CD8-positive, alpha-beta memory T cell (primary cell): ENCODE results near the gene TLR5. TPM values are rescaled to one million over a fixed set of nuclear protein-coding genes. Genes with fewer than 3 reads are reported as not detected.
"Not testable (repeated sequence)": the region's sequence is repeated elsewhere in the genome, so short reads cannot be mapped to it uniquely, and the experiment has no call there.

Source experiments
- CTCF ChIA-PET: fragments of 350-600 bp; sonication (Branson Sonifier 250); formaldehyde crosslinking; loops from one replicate; lab custom pipeline; 2021; ENCODE audit warnings: antibody characterized with exemption; lab: Charles Lee
- POLR2A ChIA-PET: fragments of 350-600 bp; sonication (Branson Sonifier 250); formaldehyde crosslinking; loops from one replicate; lab custom pipeline; 2021; ENCODE audit warnings: antibody characterized with exemption; lab: Charles Lee
- DNase-seq, 5 donors: peaks; one replicate each; pipeline versions ENCODE4 v3.0.0 to v3.0.0-alpha.2; 2020 to 2022; ENCODE audit warnings: mixed read lengths in 1 of 5
- H3K27ac ChIP-seq: one replicate; pipeline ENCODE4 v1.7.0; 2013; ENCODE audit warnings: low read depth, mild to moderate bottlenecking, low read length, moderate library complexity
- H3K27me3 ChIP-seq: 2 replicates; pipeline ENCODE4 v1.7.0; 2013; ENCODE audit warnings: low read length, mild to moderate bottlenecking; ENCODE audit not compliant: insufficient read depth, poor library complexity, severe bottlenecking
- H3K36me3 ChIP-seq: 2 replicates; pipeline ENCODE4 v1.7.0; 2013; ENCODE audit warnings: mild to moderate bottlenecking, low read length, moderate library complexity; ENCODE audit not compliant: insufficient read depth
- H3K4me1 ChIP-seq: 2 replicates; pipeline ENCODE4 v1.7.0; 2013; ENCODE audit warnings: mild to moderate bottlenecking, low read length, moderate library complexity; ENCODE audit not compliant: insufficient read depth
- H3K4me3 ChIP-seq: 2 replicates; pipeline ENCODE4 v1.7.0; 2013; ENCODE audit warnings: mild to moderate bottlenecking, low read length
- H3K9me3 ChIP-seq: 2 replicates; pipeline ENCODE4 v1.7.0; 2013; ENCODE audit warnings: mild to moderate bottlenecking, low read length
- H3K27ac Mint-ChIP-seq, 8 donors: one replicate each; pipeline ENCODE4 v1.8.0; 2020 to 2021; ENCODE audit warnings: mixed read lengths in 8 of 8, mild to moderate bottlenecking in 6 of 8, inconsistent platforms in 3 of 8, moderate library complexity in 3 of 8
- H3K27me3 Mint-ChIP-seq, 2 donors: one replicate each; pipeline ENCODE4 v1.8.0; 2020 to 2021; ENCODE audit warnings: mixed read lengths in 2 of 2, mild to moderate bottlenecking in 1 of 2, moderate library complexity in 1 of 2
- H3K36me3 Mint-ChIP-seq, 3 donors: one replicate each; pipeline ENCODE4 v1.8.0; 2020 to 2021; ENCODE audit warnings: mixed read lengths in 3 of 3, inconsistent platforms in 1 of 3, mild to moderate bottlenecking in 1 of 3
- H3K4me1 Mint-ChIP-seq, 3 donors: one replicate each; pipeline ENCODE4 v1.8.0; 2020 to 2021; ENCODE audit warnings: mixed read lengths in 3 of 3, inconsistent platforms in 1 of 3, mild to moderate bottlenecking in 1 of 3
- H3K4me3 Mint-ChIP-seq, 7 donors: one replicate each; pipeline ENCODE4 v1.8.0; 2020 to 2021; ENCODE audit warnings: mixed read lengths in 7 of 7, mild to moderate bottlenecking in 6 of 7, moderate library complexity in 4 of 7, inconsistent platforms in 2 of 7
- H3K9me3 Mint-ChIP-seq, 5 donors: one replicate each; pipeline ENCODE4 v1.8.0; 2020 to 2022; ENCODE audit warnings: mixed read lengths in 5 of 5, mild to moderate bottlenecking in 3 of 5, moderate library complexity in 2 of 5, inconsistent platforms in 1 of 5
- polyA plus RNA-seq: library from polyadenylated mRNA; unstranded; fragments of 300-500 nt; fragmentation: Illumina TruSeq; gene quantifications from one replicate; pipeline ENCODE4 v1.2.3, GENCODE V29; 2021
- total RNA-seq, 2 experiments: library from RNA; stranded (reverse); gene quantifications; one replicate each; pipeline ENCODE4 v1.2.3, GENCODE V29; 2021

Gene TLR5
- total and polyA plus RNA-seq, 3 experiments from 2014 or later, result 0.22 to 0.71 (median 0.46) TPM

GRCh38 chr1:223179786-223180185 is 36.7 kb upstream of the TLR5 start:
- no peaks in the 10 kb centered on the region for H3K36me3 ChIP-seq
- Mint-ChIP-seq H3K4me1 (peaks cover 0 to 28% (median 0%) of the 10 kb centered on the region in 3 donors), H3K36me3 (no peaks in the 10 kb centered on the region), H3K9me3 (no peaks in the 10 kb centered on the region), H3K27me3 (peaks cover 9 to 13% of the 10 kb centered on the region in 2 donors), H3K4me3 (no peak overlapping the region), H3K27ac (no peak overlapping the region)
- H3K9me3 ChIP-seq, result no peaks in the 10 kb centered on the region
- no peak overlapping the region for H3K27ac ChIP-seq
- no peak overlapping the region for H3K4me3 ChIP-seq
- POLR2A ChIA-PET, result no interaction called here
- H3K4me1 ChIP-seq, result no peaks in the 10 kb centered on the region
- DNase-seq, result no peak
- CTCF ChIA-PET, result no interaction called here
- no peaks in the 10 kb centered on the region for H3K27me3 ChIP-seq

GRCh38 chr1:223179280-223179679 is 36.2 kb upstream of the TLR5 start:
- H3K9me3 Mint-ChIP-seq, result no peaks in the 10 kb centered on the region
- H3K4me3 Mint-ChIP-seq, result no peak overlapping the region
- no peak for DNase-seq
- CTCF ChIA-PET, result no interaction called here
- peaks cover 9 to 13% of the 10 kb centered on the region in 2 donors for H3K27me3 Mint-ChIP-seq
- Histone ChIP-seq H3K27me3 (no peaks in the 10 kb centered on the region), H3K9me3 (no peaks in the 10 kb centered on the region), H3K36me3 (no peaks in the 10 kb centered on the region), H3K4me3 (no peak overlapping the region), H3K4me1 (no peaks in the 10 kb centered on the region), H3K27ac (no peak overlapping the region)
- no peaks in the 10 kb centered on the region for H3K36me3 Mint-ChIP-seq
- no peak overlapping the region for H3K27ac Mint-ChIP-seq
- H3K4me1 Mint-ChIP-seq, result peaks cover 0 to 23% (median 0%) of the 10 kb centered on the region in 3 donors
- POLR2A ChIA-PET, result no interaction called here

GRCh38 chr1:223177681-223178080 is 34.6 kb upstream of the TLR5 start:
- no peaks in the 10 kb centered on the region for H3K36me3 ChIP-seq
- Mint-ChIP-seq H3K36me3 (no peaks in the 10 kb centered on the region), H3K27me3 (peaks cover 9 to 13% of the 10 kb centered on the region in 2 donors), H3K4me1 (peaks cover 0 to 13% (median 0%) of the 10 kb centered on the region in 3 donors), H3K27ac (no peak overlapping the region), H3K9me3 (no peaks in the 10 kb centered on the region), H3K4me3 (no peak overlapping the region)
- H3K27me3 ChIP-seq, result no peaks in the 10 kb centered on the region
- H3K27ac ChIP-seq, result no peak overlapping the region
- DNase-seq, result no peak
- H3K4me1 ChIP-seq, result no peaks in the 10 kb centered on the region
- H3K9me3 ChIP-seq, result no peaks in the 10 kb centered on the region
- no peak overlapping the region for H3K4me3 ChIP-seq
- ChIA-PET POLR2A (no interaction called here), CTCF (no interaction called here)

- DNase-seq, result no peak
- no peaks in the 10 kb centered on the region for H3K36me3 ChIP-seq
- H3K27ac Mint-ChIP-seq, result no peak overlapping the region
- peaks cover 0 to 3% (median 3%) of the 10 kb centered on the region in 5 donors for H3K9me3 Mint-ChIP-seq
- no peaks in the 10 kb centered on the region for H3K9me3 ChIP-seq
- no peaks in the 10 kb centered on the region for H3K27me3 ChIP-seq
- no peaks in the 10 kb centered on the region for H3K36me3 Mint-ChIP-seq
- H3K4me1 Mint-ChIP-seq, result peaks cover 0 to 6% (median 0%) of the 10 kb centered on the region in 3 donors
- no peak overlapping the region for H3K4me3 Mint-ChIP-seq
- no peak overlapping the region for H3K27ac ChIP-seq
- H3K27me3 Mint-ChIP-seq, result peaks cover 9 to 13% of the 10 kb centered on the region in 2 donors
- no peak overlapping the region for H3K4me3 ChIP-seq
- no peaks in the 10 kb centered on the region for H3K4me1 ChIP-seq
- ChIA-PET CTCF (no interaction called here), POLR2A (interaction anchor here (0.6 kb wide), 1 partner anchor 249 kb away, joined by 8 read pairs; no protein-coding TSS in a partner anchor)
Measured at GRCh38 chr1:223176437-223176836, 33.4 kb upstream of the TLR5 start.

- POLR2A ChIA-PET, result no interaction called here
- CTCF ChIA-PET, result no interaction called here
- H3K27me3 ChIP-seq, result no peaks in the 10 kb centered on the region
- Mint-ChIP-seq H3K9me3 (peaks cover 0 to 3% (median 3%) of the 10 kb centered on the region in 5 donors), H3K4me3 (no peak overlapping the region), H3K27me3 (peaks cover 5 to 9% of the 10 kb centered on the region in 2 donors), H3K36me3 (no peaks in the 10 kb centered on the region), H3K27ac (peak overlapping the region in 1 of 8 donors; percentile 14), H3K4me1 (peaks cover 0 to under 1% (median 0%) of the 10 kb centered on the region in 3 donors)
- no peaks in the 10 kb centered on the region for H3K36me3 ChIP-seq
- no peaks in the 10 kb centered on the region for H3K9me3 ChIP-seq
- H3K27ac ChIP-seq, result no peak overlapping the region
- no peak overlapping the region for H3K4me3 ChIP-seq
- DNase-seq, result no peak
- H3K4me1 ChIP-seq, result no peaks in the 10 kb centered on the region
Measured at GRCh38 chr1:223175633-223176032, 32.6 kb upstream of the TLR5 start.

- Histone ChIP-seq H3K27me3 (no peaks in the 10 kb centered on the region), H3K36me3 (no peaks in the 10 kb centered on the region), H3K4me1 (no peaks in the 10 kb centered on the region), H3K9me3 (no peaks in the 10 kb centered on the region), H3K4me3 (no peak overlapping the region), H3K27ac (no peak overlapping the region)
- DNase-seq, result no peak
- peaks cover 0 to 3% (median 3%) of the 10 kb centered on the region in 5 donors for H3K9me3 Mint-ChIP-seq
- H3K27ac Mint-ChIP-seq, result no peak overlapping the region
- ChIA-PET CTCF (no interaction called here), POLR2A (no interaction called here)
- no peaks in the 10 kb centered on the region for H3K36me3 Mint-ChIP-seq
- H3K27me3 Mint-ChIP-seq, result peaks cover 4 to 9% of the 10 kb centered on the region in 2 donors
- no peak overlapping the region for H3K4me3 Mint-ChIP-seq
- H3K4me1 Mint-ChIP-seq, result no peaks in the 10 kb centered on the region
Measured at GRCh38 chr1:223175032-223175431, 32.0 kb upstream of the TLR5 start.

GRCh38 chr1:223169458-223169857 is 26.4 kb upstream of the TLR5 start:
- H3K4me3 ChIP-seq, H3K4me1 ChIP-seq, H3K36me3 Mint-ChIP-seq, H3K9me3 ChIP-seq, H3K9me3 Mint-ChIP-seq, POLR2A ChIA-PET, CTCF ChIA-PET, H3K36me3 ChIP-seq, H3K27ac Mint-ChIP-seq, H3K4me3 Mint-ChIP-seq, DNase-seq, H3K4me1 Mint-ChIP-seq, H3K27me3 ChIP-seq, H3K27ac ChIP-seq: not testable (repeated sequence)
- H3K27me3 Mint-ChIP-seq, result peaks cover 10 to 11% of the 10 kb centered on the region in 2 donors

GRCh38 chr1:223161321-223161720 is 18.3 kb upstream of the TLR5 start:
- Mint-ChIP-seq H3K4me3 (no peak overlapping the region), H3K27me3 (peaks cover 11 to 24% of the 10 kb centered on the region in 2 donors), H3K9me3 (no peaks in the 10 kb centered on the region), H3K4me1 (no peaks in the 10 kb centered on the region), H3K36me3 (peaks cover 0 to 4% (median 0%) of the 10 kb centered on the region in 3 donors), H3K27ac (no peak overlapping the region)
- Histone ChIP-seq H3K27ac (no peak overlapping the region), H3K4me1 (no peaks in the 10 kb centered on the region), H3K27me3 (no peaks in the 10 kb centered on the region), H3K9me3 (no peaks in the 10 kb centered on the region), H3K4me3 (no peak overlapping the region), H3K36me3 (no peaks in the 10 kb centered on the region)
- ChIA-PET POLR2A (no interaction called here), CTCF (no interaction called here)
- no peak for DNase-seq
